GM18951 (cell line): ENCODE measurements around the gene CRTC1.

Experiments
- POLR2A ChIP-seq: IDR thresholded peaks from 4 replicates; pipeline ENCODE4 v1.6.1; 2011; ENCODE audit warnings: mild to moderate bottlenecking; ENCODE audit not compliant: insufficient read length, insufficient read depth; ENCODE audit errors: extremely low read depth
- in situ Hi-C: fragments of 300-500 bp; cut with MboI; formaldehyde crosslinking; loops from one replicate; pipeline ENCODE4 v1.12.0; 2022; ENCODE audit warnings: low sequenced_read_pairs, mixed read lengths, inconsistent platforms; ENCODE audit not compliant: unreplicated experiment

CRTC1 gene

DNA sequence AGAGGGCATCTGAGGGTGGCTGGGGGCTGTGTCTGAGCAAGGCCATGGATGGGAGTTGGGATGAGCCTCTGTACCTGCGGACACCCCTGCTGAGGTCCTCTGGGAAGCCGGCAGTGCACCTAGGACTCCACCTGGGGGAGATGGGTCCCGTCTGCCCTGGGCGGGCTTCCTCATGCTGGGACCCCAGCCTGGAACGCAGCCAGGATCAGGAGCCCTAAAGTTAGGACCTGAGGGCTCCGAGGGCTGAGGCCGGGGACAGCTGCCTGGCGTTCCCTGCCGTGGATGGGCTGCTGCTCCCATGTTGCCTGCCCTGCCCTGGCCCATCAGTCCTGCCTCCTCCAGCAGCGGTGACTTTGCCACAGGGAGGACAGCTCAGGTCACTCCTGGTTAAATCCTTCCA is 26.1 kb downstream of the CRTC1 start:
- TF ChIP-seq POLR2A, result no peak
- in situ Hi-C loops, result no loop called here

DNA sequence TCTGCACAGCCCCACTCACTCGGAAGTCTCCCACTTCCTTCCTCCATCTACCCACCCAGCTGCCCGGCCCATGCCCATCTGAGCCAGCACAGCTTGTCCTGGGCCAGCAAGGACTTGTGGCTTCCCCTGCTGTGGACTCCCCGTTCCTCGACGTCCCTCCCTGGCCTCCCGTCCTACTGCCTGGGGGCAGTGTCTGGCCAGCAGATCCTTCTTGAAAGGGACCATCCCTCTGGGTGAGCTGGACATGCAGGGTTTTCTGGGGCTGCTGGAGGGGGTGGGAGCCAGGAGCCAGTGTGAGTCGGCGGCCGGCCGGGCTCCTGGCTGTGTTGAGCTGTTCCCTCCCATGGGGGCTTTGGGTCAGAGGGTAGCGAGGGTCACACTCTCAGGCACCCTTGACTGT is 26.7 kb downstream of the CRTC1 start:
- no peak for TF ChIP-seq POLR2A
- in situ Hi-C loops, result no loop called here

DNA sequence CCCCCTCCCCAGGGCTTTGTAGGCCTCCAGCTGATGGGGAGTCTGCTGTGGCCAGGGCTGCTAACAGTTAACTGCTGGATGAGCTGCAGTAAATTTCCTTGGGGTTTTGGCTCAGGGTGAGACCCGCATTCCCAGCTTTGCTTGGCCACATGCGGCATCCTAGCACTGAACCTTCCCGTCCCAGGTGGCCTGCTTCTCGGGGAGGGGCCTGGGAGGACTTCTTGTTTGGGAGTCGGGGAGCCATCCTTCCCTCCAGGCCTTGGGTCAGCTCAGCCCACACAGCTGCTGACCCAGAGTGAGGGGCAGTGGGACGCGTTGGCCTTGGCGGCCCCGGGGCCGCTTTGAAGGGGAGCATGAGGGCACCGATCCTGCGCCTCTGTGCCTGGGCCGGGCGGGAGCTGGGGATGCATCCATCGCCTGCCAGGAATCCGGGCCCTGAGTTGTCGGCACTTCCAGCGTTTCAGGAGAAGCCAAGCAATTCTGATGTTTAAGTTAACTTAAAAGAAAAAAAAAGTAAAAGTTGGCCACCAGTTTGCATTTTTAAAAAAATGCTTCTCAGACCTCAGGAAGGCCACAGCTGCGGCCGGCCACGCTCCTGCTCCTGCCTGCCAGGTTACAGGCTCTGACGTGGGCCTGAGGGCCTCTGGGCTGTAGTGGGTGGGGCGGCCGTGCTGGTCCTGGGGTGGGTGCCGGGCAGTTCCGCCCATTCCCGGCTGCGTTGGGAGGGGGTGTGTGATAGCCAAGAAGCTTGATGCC is 27.7 kb downstream of the CRTC1 start:
- in situ Hi-C loops, result no loop called here
- TF ChIP-seq POLR2A, result no peak

DNA sequence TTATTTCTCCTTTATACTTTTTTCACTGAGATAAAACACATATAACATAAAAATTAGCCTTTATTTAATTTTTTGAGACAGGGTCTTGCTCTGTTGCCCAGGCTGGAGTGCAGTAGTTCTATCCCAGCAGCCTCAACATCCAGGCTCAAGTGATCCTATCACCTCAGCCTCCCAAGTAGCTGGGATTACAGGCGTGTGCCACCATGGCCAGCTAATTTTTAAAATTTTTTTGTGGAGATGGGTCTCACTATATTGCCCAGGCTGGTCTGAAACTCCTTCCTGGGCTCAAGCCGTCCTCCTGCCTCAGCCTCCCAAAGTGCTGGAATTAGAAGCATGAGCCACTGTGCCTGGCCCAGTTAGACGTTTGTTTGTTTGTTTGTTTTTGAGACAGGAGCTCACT is 28.4 kb downstream of the CRTC1 start:
- TF ChIP-seq POLR2A, result no peak
- in situ Hi-C loops, result no loop called here

DNA sequence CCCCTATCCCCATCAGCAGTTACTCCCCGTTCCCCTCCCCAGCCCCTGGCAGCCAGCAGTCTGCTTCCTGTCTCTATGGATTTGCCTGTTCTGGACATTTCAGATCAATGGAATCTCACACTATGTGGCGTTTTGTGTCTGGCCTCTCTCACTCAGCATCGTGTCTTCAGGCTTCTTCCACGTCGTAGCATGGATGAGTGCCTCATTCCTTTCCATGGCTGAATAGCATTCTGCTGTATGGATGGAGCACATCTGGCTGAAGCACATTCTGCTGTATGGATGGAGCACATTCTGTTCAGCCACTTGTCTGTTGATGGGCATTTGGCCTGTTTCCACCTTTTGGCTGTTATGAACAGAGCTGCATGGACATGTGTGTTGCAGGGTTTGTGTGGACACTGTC is 29.5 kb downstream of the CRTC1 start:
- in situ Hi-C loops, result no loop called here
- no peak for TF ChIP-seq POLR2A

DNA sequence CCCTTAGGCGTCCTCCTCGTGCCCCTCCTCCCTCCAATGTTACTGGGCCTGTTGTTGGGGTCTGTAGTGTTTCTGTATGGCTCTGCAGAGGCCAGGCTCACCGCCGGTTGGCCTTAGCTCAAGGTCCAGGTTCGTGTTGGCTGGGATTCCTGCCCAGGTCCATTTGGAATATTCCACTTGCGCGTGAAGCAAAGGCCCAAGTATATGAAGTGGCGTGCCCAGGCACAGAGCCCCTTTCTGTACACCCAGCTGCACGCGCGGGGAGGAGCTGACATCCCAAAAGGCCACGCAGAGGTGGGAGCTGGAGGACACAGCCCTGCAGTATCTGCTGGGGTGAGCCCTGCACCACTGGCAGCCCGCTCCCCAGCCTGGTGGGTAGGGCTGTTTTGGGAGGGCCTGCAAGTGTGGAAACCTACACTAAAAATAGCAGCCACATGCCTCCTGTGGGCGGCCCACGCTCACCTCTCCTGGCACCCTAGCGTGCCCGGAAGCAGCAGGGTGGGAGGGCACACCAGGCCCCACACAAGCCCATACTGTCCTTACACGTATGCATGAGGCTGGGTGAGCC is 30.2 kb downstream of the CRTC1 start:
- TF ChIP-seq POLR2A, result no peak
- in situ Hi-C loops, result no loop called here

GRCh38 chr19:18715416-18715815 is 31.9 kb downstream of the CRTC1 start:
- TF ChIP-seq POLR2A, result no peak

DNA sequence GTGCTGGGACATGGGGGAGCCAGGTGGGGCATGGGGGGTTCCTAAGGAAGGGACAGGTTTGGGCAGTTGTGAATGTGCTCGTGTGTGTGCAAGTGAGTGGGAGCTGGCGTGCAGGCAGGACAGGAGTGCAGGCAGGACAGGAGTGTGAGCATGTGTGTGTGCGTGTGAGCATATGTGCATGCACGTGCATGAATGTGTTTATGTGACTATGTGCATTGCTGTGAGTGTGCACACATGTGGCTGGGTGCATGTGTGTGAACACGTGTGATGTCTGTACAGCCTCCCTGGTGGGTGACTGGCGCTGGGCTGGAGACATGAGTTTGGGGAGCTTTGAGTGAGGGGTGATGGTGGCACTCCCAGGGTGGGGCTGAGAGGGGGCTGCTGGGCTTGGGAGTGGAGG is 33.4 kb downstream of the CRTC1 start:
- in situ Hi-C loops, result no loop called here
- no peak for TF ChIP-seq POLR2A

More at GRCh38 chr19:18715416-18715815, 31.9 kb downstream of the CRTC1 start:
- in situ Hi-C loops, result no loop called here

- no peak for TF ChIP-seq POLR2A
- in situ Hi-C loops, result no loop called here
Measured at GRCh38 chr19:18717601-18718000, 34.1 kb downstream of the CRTC1 start.

- TF ChIP-seq POLR2A, result no peak
- in situ Hi-C loops, result no loop called here
Measured at GRCh38 chr19:18718015-18718526, 34.6 kb downstream of the CRTC1 start.

GRCh38 chr19:18718846-18719458 is 35.5 kb downstream of the CRTC1 start:
- no peak for TF ChIP-seq POLR2A
- in situ Hi-C loops, result no loop called here

DNA sequence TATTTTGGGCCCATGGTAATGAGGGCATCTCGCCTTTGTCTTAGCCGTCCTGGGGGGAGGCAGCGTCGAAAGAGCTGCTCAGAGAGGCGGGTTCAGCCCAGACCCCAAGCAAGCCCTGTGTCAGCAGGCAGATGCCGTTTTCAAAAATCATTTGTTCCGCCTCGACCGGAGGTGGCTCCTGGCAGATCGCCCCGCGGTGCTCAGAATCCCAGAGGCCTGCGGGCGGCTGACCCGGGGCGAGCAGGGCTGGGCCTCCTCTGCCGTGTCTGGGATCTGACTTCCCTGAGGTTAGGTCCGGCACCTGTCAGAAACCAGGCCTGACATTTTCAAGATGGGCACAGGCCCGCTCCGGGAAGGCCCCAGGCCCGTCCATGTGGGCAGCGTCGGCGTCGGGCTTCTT is 36.1 kb downstream of the CRTC1 start:
- no peak for TF ChIP-seq POLR2A
- in situ Hi-C loops, result no loop called here

DNA sequence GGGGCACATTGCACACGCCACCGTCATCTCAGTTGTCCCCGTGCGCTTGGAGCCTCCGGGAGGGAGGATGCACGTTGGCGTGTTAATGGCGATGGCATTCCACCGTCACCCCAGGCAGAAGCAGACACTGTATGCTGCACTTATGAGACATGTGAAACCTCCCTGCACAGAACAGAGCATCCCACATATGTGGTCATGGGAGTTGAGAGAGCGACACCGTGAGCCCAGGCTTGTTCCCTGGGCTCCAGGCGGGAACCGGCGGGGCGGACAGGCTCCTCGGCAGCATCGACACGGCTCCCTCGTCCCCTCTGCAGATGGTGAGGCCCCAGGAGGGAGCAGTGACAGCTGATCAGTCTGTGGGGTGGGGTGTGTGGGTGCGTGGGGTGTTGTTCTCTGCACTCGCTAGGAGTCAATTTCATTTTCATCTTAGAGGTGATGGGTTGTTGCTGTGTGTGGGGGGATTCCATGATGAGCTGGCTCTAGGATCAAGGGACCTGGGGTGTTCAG is 40.4 kb downstream of the CRTC1 start:
- no peak for TF ChIP-seq POLR2A
- in situ Hi-C loops, result no loop called here
